ENCODE results near the gene AUTS2.

- TF ChIP-seq, protein P1, sequence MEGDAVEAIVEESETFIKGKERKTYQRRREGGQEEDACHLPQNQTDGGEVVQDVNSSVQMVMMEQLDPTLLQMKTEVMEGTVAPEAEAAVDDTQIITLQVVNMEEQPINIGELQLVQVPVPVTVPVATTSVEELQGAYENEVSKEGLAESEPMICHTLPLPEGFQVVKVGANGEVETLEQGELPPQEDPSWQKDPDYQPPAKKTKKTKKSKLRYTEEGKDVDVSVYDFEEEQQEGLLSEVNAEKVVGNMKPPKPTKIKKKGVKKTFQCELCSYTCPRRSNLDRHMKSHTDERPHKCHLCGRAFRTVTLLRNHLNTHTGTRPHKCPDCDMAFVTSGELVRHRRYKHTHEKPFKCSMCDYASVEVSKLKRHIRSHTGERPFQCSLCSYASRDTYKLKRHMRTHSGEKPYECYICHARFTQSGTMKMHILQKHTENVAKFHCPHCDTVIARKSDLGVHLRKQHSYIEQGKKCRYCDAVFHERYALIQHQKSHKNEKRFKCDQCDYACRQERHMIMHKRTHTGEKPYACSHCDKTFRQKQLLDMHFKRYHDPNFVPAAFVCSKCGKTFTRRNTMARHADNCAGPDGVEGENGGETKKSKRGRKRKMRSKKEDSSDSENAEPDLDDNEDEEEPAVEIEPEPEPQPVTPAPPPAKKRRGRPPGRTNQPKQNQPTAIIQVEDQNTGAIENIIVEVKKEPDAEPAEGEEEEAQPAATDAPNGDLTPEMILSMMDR (IDR thresholded peaks at IDR 0.05; ENCODE audit: insufficient read depth, low read length, poor library complexity, severe bottlenecking) = no peak
- no peak for TF ChIP-seq EZH2phosphoT487 (conservative IDR thresholded peaks at IDR 0.05; ENCODE audit: low read length)
Observed at GRCh38 chr7:70505886-70506285, 907.6 kb downstream of the AUTS2 start.

Data from SU-DHL-6 (cell line).